Pancreas (tissue), 10 donors: ENCODE results near the gene DENND6B. TPM values are rescaled to one million over a fixed set of nuclear protein-coding genes. Genes with fewer than 3 reads are reported as not detected.

ENCODE experiments used
- ATAC-seq, 4 donors: fragments of 200-7000 bp; cut with Tn5 transposase; one replicate each; pipeline versions ENCODE4 v1.8.0 to v1.9.1; 2020; ENCODE audit warnings: mild to moderate bottlenecking in 4 of 4, moderate library complexity in 4 of 4
- DNase-seq, 6 donors: peaks; one replicate each; pipeline ENCODE4 v3.0.0-alpha.2; 2020
- FAIRE-seq: peaks from 2 replicates; lab custom pipeline; 2012; peaks lifted over from hg19 to GRCh38; lab: Jason Lieb, UNC
- H3K27ac ChIP-seq, 4 donors: fragments of 200-600 bp; sonication (generic); 1 replicate in 3 of 4; 2 replicates in 1 of 4; pipeline versions ENCODE4 v1.5.0 to v1.8.0; 2020
- H3K27me3 ChIP-seq, 4 donors: fragments of 200-600 bp; one replicate each; pipeline ENCODE4 v1.8.0; 2021
- H3K36me3 ChIP-seq, 3 donors: fragments of 200-600 bp; sonication (generic) in 1 of 3; one replicate each; pipeline versions ENCODE4 v1.5.0 to v1.8.0; 2020 to 2021
- H3K4me1 ChIP-seq, 3 donors: fragments of 200-600 bp; one replicate each; pipeline ENCODE4 v1.8.0; 2021
- H3K4me3 ChIP-seq, 4 donors: fragments of 200-600 bp; sonication (generic) in 2 of 4; one replicate each; pipeline versions ENCODE4 v1.5.0 to v1.8.0; 2020 to 2021
- H3K9me3 ChIP-seq, 4 donors: fragments of 200-600 bp; one replicate each; pipeline ENCODE4 v1.8.0; 2021
- WGBS, 2 donors: extraction: QIAGEN DNeasy Blood & Tissue Kit; methylation state at CpG; one replicate each; pipeline ENCODE4 v1.1.7; 2013; 5-methylcytosine and 5-hydroxymethylcytosine counted together
- intact Hi-C, 3 donors: fragments of 100-400 bp; cut with DNase I; formaldehyde crosslinking; loops; one replicate each; pipeline versions ENCODE4 v1.11.1 to v1.14.2; 2022
- polyA plus RNA-seq, 2 donors: library from polyadenylated mRNA; stranded (reverse); fragments of 200-250 nt; gene quantifications; one replicate each; pipeline ENCODE4 v1.2.3, GENCODE V29; 2013
- total RNA-seq, 6 donors: library from RNA; stranded (reverse); fragmentation: NEBNext Ultra II Directional in 4 of 6; extraction: Animal tissue kit (Norgen Biotek cat#: 25700) in 4 of 6; gene quantifications; one replicate each; pipeline versions ENCODE4 v1.2.1 to v1.2.4, GENCODE V29; 2021 to 2023
- TF ChIP-seq, protein P1 (sequence below), 4 donors: fragments of 200-600 bp; sonication (generic) in 3 of 4; IDR thresholded peaks; one replicate each; pipeline versions ENCODE4 v1.5.0 to v1.8.0; 2021; ENCODE audit warnings: antibody characterized with exemption in 4 of 4
- donor health status: healthy with polysubstance abuse.
- donor health status: DM: no; HTN: no; CAD: no; lungs with moderate emphysema.
- donor health status: DM: no; HTN: no; CAD: no.
- donor health status: control.
- donor health status: control.
- donor health status: Bipolar disorder and iron deficiency.
- donor health status: DM: yes; HTN: yes; CAD: no.
- donor health status: DM: no; HTN: no; CAD: no.
- donor health status: DM: no; HTN: no; CAD: no.
- donor health status: DM: yes; HTN: yes; CAD: no.

Gene DENND6B
- total and polyA plus RNA-seq, 8 donors, result 4.3 to 25.3 (median 6.2) TPM

GRCh38 chr22:50281957-50282356 is 44.9 kb downstream of the DENND6B start:
- Histone ChIP-seq H3K4me3 (no peak overlapping the region), H3K36me3 (peaks cover 6 to 77% (median 34%) of the 10 kb centered on the region in 3 donors), H3K4me1 (peaks cover 0 to 5% (median 0%) of the 10 kb centered on the region in 3 donors), H3K27ac (peak overlapping the region; percentile 60 to 76 (median 73)), H3K9me3 (no peaks in the 10 kb centered on the region), H3K27me3 (no peaks in the 10 kb centered on the region)
- DNase-seq (peak in 3 of 6 donors; percentile 74 to 79 (median 77)), ATAC-seq (peak; percentile 44 to 69 (median 62)), FAIRE-seq (no peak)
- intact Hi-C loops, result loop anchor here in 1 of 3 donors (5.0 kb wide), 1 partner anchor 40 kb away; no protein-coding TSS in a partner anchor
- TF ChIP-seq, protein P1, sequence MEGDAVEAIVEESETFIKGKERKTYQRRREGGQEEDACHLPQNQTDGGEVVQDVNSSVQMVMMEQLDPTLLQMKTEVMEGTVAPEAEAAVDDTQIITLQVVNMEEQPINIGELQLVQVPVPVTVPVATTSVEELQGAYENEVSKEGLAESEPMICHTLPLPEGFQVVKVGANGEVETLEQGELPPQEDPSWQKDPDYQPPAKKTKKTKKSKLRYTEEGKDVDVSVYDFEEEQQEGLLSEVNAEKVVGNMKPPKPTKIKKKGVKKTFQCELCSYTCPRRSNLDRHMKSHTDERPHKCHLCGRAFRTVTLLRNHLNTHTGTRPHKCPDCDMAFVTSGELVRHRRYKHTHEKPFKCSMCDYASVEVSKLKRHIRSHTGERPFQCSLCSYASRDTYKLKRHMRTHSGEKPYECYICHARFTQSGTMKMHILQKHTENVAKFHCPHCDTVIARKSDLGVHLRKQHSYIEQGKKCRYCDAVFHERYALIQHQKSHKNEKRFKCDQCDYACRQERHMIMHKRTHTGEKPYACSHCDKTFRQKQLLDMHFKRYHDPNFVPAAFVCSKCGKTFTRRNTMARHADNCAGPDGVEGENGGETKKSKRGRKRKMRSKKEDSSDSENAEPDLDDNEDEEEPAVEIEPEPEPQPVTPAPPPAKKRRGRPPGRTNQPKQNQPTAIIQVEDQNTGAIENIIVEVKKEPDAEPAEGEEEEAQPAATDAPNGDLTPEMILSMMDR (IDR thresholded peaks at IDR 0.05), result peak in 1 of 4 donors; percentile 16
- WGBS, 2 donors, result 58 to 62% methylated on average over 25 of the region's 25 CpGs

- intact Hi-C loops, result loop anchor here in 1 of 3 donors (5.0 kb wide), 1 partner anchor 41 kb away; no protein-coding TSS in a partner anchor
- Histone ChIP-seq H3K4me1 (peaks cover 0 to 5% (median 0%) of the 10 kb centered on the region in 3 donors), H3K36me3 (peaks cover 3 to 71% (median 32%) of the 10 kb centered on the region in 3 donors), H3K27me3 (no peaks in the 10 kb centered on the region), H3K4me3 (no peak overlapping the region), H3K27ac (peak overlapping the region; percentile 60 to 76 (median 73)), H3K9me3 (no peaks in the 10 kb centered on the region)
- no peak for ATAC-seq
- 93 to 94% methylated on average over 36 of the region's 36 CpGs for WGBS, 2 donors
- DNase-seq, result no peak
- TF ChIP-seq, protein P1 (IDR thresholded peaks at IDR 0.05), result no peak
- no peak for FAIRE-seq
Observed at GRCh38 chr22:50281384-50281760, 45.4 kb downstream of the DENND6B start.

- H3K4me3 ChIP-seq, result no peak overlapping the region
- intact Hi-C loops, result loop anchor here in 1 of 3 donors (5.0 kb wide), 1 partner anchor 41 kb away; no protein-coding TSS in a partner anchor
- H3K4me1 ChIP-seq, result peaks cover 0 to 5% (median 0%) of the 10 kb centered on the region in 3 donors
- TF ChIP-seq, protein P1 (IDR thresholded peaks at IDR 0.05), result no peak
- DNase-seq (no peak), ATAC-seq (no peak), FAIRE-seq (no peak)
- peaks cover 3 to 66% (median 32%) of the 10 kb centered on the region in 3 donors for H3K36me3 ChIP-seq
- 96% methylated on average over 47 of the region's 47 CpGs for WGBS, 2 donors
- H3K27ac ChIP-seq, result peak overlapping the region in 1 of 4 donors; percentile 76
- no peaks in the 10 kb centered on the region for H3K27me3 ChIP-seq
- H3K9me3 ChIP-seq, result no peaks in the 10 kb centered on the region
Observed at GRCh38 chr22:50280708-50281383, 46.0 kb downstream of the DENND6B start.

- WGBS, 2 donors, result 92 to 96% methylated on average over 38 of the region's 38 CpGs
- DNase-seq (no peak), ATAC-seq (no peak), FAIRE-seq (no peak)
- no peaks in the 10 kb centered on the region for H3K9me3 ChIP-seq
- H3K27me3 ChIP-seq, result no peaks in the 10 kb centered on the region
- H3K36me3 ChIP-seq, result peaks cover 3 to 68% (median 38%) of the 10 kb centered on the region in 3 donors
- intact Hi-C loops, result loop anchor here in 1 of 3 donors (5.0 kb wide), 1 partner anchor 42 kb away; no protein-coding TSS in a partner anchor
- TF ChIP-seq, protein P1 (IDR thresholded peaks at IDR 0.05), result no peak
- H3K4me3 ChIP-seq, result no peak overlapping the region
- H3K4me1 ChIP-seq, result peaks cover 0 to 5% (median 0%) of the 10 kb centered on the region in 3 donors
- no peak overlapping the region for H3K27ac ChIP-seq
Observed at GRCh38 chr22:50280022-50280707, 46.6 kb downstream of the DENND6B start.
